ENCODE measurements around the gene CCSAP.
A peak's percentile ranks its signal among the peaks of the same experiment; 100 is the strongest.
"Not testable (repeated sequence)": the region's sequence is repeated elsewhere in the genome, so short reads cannot be mapped to it uniquely, and the experiment has no call there.

The CCSAP gene

GRCh38 chr1:229342656-229343569 lies at the start of gene CCSAP:
Gene CCSAP, minus strand, starts transcription at chr1:229343047. Its CDS starts 582 bp downstream, at chr1:229342465.
- DNase-seq = peak; percentile 51

- DNase-seq = no peak
Measured at GRCh38 chr1:229390130-229390529, 47.3 kb upstream of the CCSAP start.

GRCh38 chr1:229388897-229389580 lies 46.2 kb upstream of the CCSAP start:
- DNase-seq = no peak

- no peak for DNase-seq
Measured at GRCh38 chr1:229385853-229386456, 43.1 kb upstream of the CCSAP start.

GRCh38 chr1:229384822-229385221 lies 42.0 kb upstream of the CCSAP start:
- no peak for DNase-seq

GRCh38 chr1:229383961-229384360 lies 41.1 kb upstream of the CCSAP start:
- DNase-seq = no peak

- DNase-seq = no peak
Measured at GRCh38 chr1:229383188-229383587, 40.3 kb upstream of the CCSAP start.

- no peak for DNase-seq
Measured at GRCh38 chr1:229381234-229381633, 38.4 kb upstream of the CCSAP start.

- DNase-seq = no peak
Measured at GRCh38 chr1:229380536-229381160, 37.8 kb upstream of the CCSAP start.

GRCh38 chr1:229379846-229380245 lies 37.0 kb upstream of the CCSAP start:
- DNase-seq = no peak

- DNase-seq = no peak
Measured at GRCh38 chr1:229378586-229379367, 35.9 kb upstream of the CCSAP start.

GRCh38 chr1:229378035-229378434 lies 35.2 kb upstream of the CCSAP start:
- DNase-seq = not testable (repeated sequence)

- no peak for DNase-seq
Measured at GRCh38 chr1:229377429-229377828, 34.6 kb upstream of the CCSAP start.

- DNase-seq = no peak
Measured at GRCh38 chr1:229376521-229376920, 33.7 kb upstream of the CCSAP start.

- DNase-seq = no peak
Measured at GRCh38 chr1:229374485-229374884, 31.6 kb upstream of the CCSAP start.

GRCh38 chr1:229373395-229373794 lies 30.5 kb upstream of the CCSAP start:
- DNase-seq = no peak

- no peak for DNase-seq
Measured at GRCh38 chr1:229372251-229372650, 29.4 kb upstream of the CCSAP start.

- no peak for DNase-seq
Measured at GRCh38 chr1:229371624-229372023, 28.8 kb upstream of the CCSAP start.

GRCh38 chr1:229370601-229371021 lies 27.8 kb upstream of the CCSAP start:
- DNase-seq = no peak

- DNase-seq = no peak
Measured at GRCh38 chr1:229368347-229368746, 25.5 kb upstream of the CCSAP start.

- no peak for DNase-seq
Measured at GRCh38 chr1:229365569-229365968, 22.7 kb upstream of the CCSAP start.

Data from activated CD4-positive, alpha-beta T cell treated with anti-CD3 and anti-CD28 coated beads, Interleukin-2, Interleukin-6, amounts not matched to agents 100 ng/mL and 50 ng/mL, durations not matched to agents 16 hours and 8 hours (primary cell).